ENCODE data around the gene PHACTR3.

The PHACTR3 gene

GRCh38 chr20:59656417-59656816 is 52.1 kb downstream of the PHACTR3 start:
- DNase-seq, result no peak

- no peak for DNase-seq
Observed at GRCh38 chr20:59657459-59658046, 53.2 kb downstream of the PHACTR3 start.

GRCh38 chr20:59660471-59660870 is 56.1 kb downstream of the PHACTR3 start:
- no peak for DNase-seq

- DNase-seq, result no peak
Observed at GRCh38 chr20:59661153-59661552, 56.8 kb downstream of the PHACTR3 start.

- no peak for DNase-seq
Observed at GRCh38 chr20:59661621-59662020, 57.3 kb downstream of the PHACTR3 start.

- no peak for DNase-seq
Observed at GRCh38 chr20:59662161-59662560, 57.8 kb downstream of the PHACTR3 start.

- DNase-seq, result no peak
Observed at GRCh38 chr20:59662856-59663512, 58.6 kb downstream of the PHACTR3 start.

GRCh38 chr20:59663513-59664060 is 59.2 kb downstream of the PHACTR3 start:
- no peak for DNase-seq

GRCh38 chr20:59664421-59664941 is 60.1 kb downstream of the PHACTR3 start:
- no peak for DNase-seq

- no peak for DNase-seq
Observed at GRCh38 chr20:59665656-59666555, 61.6 kb downstream of the PHACTR3 start.

- DNase-seq, result no peak
Observed at GRCh38 chr20:59666586-59666985, 62.2 kb downstream of the PHACTR3 start.

- DNase-seq, result no peak
Observed at GRCh38 chr20:59667131-59667530, 62.8 kb downstream of the PHACTR3 start.

- no peak for DNase-seq
Observed at GRCh38 chr20:59667981-59668515, 63.7 kb downstream of the PHACTR3 start.

- DNase-seq, result no peak
Observed at GRCh38 chr20:59668926-59669850, 64.8 kb downstream of the PHACTR3 start.

GRCh38 chr20:59670786-59671492 is 66.6 kb downstream of the PHACTR3 start:
- DNase-seq, result no peak

GRCh38 chr20:59671661-59672471 is 67.5 kb downstream of the PHACTR3 start:
- no peak for DNase-seq

GRCh38 chr20:59672576-59672975 is 68.2 kb downstream of the PHACTR3 start:
- DNase-seq, result no peak

GRCh38 chr20:59673288-59673997 is 69.1 kb downstream of the PHACTR3 start:
- no peak for DNase-seq

- no peak for DNase-seq
Observed at GRCh38 chr20:59673998-59674445, 69.7 kb downstream of the PHACTR3 start.
